ELF-1 (cell line): ENCODE results near the gene GPC6.
A peak's percentile ranks its signal among the peaks of the same experiment; 100 is the strongest.

Source experiments
- DNase-seq: peaks from one replicate; pipeline ENCODE4 v3.0.0-alpha.2; 2016; ENCODE audit warnings: low read depth, low spot score

Gene GPC6

DNA sequence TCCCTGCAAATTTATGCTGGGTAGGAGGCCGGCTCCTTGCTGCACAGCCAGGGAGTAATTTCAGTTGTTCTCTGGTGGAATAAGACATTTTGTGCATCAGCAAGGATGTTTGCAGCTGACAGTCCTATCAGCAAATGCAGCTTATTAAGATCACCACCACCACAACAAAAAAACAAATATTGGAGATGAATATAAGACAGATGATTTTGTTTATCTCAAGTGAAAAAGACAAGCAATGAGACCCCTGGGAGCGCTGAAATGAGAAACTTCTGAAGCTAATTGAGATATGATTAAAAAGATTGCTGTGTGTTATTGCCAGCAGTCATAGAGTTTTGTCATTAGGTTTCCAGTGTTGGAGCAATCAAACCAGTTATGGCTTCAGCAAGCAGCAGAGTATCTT lies 505.6 kb downstream of the GPC6 start:
- no peak for DNase-seq

DNA sequence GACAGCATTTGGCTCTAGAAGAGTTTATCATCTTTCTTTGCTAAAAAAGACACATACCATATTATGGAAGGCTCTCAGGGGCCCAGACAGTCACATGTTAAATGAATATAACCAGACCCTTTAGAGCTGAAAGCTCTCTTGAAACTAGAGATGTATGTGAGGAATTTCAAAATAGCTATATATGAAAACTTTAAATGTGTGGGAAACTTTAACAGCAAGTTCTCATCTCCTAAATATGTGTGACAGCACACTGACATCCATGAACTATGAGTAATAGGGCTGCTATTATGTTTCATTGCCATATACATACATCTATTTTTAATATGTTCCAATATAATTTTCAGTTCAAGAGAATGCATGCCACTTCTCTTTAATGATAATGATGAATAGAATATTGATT lies 509.5 kb downstream of the GPC6 start:
- no peak for DNase-seq

GRCh38 chr13:93736909-93737308 lies 510.3 kb downstream of the GPC6 start:
- no peak for DNase-seq

DNA sequence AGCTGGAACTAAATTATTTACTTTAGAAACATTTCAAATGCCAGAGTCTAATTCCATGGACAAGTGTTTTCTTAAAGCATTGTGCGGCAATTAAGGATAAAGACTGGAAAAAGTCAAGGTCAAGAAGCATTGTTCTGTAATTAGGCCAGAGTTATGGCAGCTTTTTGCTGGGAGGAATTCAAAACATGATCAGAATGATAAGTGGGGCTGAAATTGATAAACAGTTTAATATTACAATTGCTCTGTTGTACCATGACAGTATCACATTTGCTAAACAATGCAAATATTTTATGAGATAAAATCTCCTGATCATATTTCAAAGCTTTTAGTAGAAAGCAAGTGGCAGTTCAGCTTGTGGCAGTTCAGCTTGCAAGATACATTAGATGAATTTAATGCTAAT lies 513.7 kb downstream of the GPC6 start:
- DNase-seq: no peak

DNA sequence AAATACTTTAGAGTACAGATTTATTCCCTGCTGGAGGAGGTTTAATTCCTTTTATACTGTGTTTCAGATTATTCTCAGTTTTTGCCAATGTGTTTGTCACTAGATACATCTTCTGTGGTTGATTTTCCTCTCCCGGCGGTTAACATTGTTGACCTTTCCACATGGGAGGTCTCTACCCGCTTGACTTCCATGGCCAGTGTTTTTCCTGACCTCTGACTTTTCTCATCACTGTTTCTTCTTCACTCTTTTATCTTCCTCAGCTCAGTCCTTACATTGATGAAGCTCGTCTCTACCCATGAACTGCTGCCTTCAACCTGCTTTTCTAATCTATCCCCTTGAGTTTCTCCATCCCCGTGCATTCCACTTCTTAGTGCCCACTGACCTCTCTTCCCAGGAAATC lies 517.4 kb downstream of the GPC6 start:
- DNase-seq: no peak

- DNase-seq: no peak
These were observed 518.3 kb downstream of the GPC6 start for GRCh38 chr13:93744886-93745285.

DNA sequence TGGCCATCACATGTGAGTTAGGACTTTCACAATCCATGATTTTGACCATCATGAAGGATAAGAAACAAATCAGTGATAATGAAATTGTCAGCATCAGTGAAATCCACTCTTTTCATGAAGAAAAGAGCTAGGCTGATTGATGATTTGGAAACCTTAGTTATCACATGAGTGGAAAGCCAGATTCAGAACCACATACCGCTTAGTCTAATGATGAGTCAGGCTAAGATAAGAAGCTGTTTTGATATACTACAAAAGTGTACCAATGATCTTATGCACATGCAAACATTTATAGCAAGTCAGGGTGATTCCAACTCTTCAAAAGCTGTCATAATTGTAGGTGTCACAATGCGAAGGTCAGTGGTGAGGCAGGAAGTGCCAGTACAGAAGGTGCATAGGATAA lies 519.3 kb downstream of the GPC6 start:
- DNase-seq: no peak

DNA sequence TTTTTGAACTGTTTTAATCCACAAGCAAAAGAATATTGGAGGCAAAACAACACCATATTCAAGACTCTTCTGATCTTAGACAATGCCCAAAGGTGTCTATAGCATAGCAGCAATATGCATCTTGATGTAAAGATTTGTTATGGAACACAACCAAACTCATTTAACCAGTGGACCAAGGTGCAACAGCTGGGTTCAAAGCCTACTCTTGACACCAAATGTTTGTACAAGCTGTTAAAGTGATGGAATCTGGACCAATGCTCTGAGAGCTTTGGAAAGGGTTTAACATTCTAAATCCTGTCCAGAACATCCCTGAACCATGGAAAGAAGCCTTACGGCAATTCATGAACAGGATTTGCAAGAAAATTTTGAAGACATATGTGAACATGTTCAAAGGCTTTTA lies 520.0 kb downstream of the GPC6 start:
- DNase-seq: no peak

DNA sequence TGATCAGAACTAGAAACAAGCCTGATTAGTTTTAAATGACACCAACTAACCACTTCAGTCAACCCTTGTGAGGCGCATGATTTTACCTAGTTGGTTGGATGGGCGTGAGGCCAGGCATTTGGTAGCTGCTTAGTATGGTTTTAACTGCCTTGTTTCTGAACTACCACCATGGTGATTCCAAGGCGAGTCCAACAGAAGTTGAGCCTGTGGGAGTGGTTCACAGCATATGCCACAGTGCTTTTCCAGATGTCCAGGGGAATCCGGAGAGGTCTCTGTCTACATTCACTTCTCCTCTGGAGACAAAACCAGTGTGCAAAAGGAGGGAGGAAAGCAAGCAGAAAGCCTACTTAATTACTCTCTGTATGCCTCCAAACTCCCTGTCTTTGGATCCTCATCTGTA lies 524.1 kb downstream of the GPC6 start:
- DNase-seq: no peak

- DNase-seq: no peak
These were observed 524.5 kb downstream of the GPC6 start for GRCh38 chr13:93751117-93751516.

DNA sequence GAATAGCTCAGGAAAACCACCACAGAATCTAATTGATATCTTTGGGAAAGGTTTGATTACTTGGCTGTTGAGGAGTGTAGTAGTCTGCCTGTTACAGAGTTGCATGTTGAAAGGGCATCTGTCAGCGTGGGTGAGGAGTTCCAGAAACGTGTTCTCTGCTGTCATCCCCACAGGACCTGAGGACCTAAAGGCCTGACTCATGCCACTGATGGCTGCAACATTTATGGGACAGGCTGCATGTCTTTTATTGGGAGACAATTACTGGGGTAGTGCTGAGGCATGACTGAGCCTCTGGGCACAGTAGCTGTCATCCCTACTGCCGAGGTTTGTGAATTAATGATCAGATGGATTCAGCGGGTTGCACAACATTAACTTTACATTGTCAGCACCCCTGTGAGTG lies 525.9 kb downstream of the GPC6 start:
- peak; percentile 40 for DNase-seq

DNA sequence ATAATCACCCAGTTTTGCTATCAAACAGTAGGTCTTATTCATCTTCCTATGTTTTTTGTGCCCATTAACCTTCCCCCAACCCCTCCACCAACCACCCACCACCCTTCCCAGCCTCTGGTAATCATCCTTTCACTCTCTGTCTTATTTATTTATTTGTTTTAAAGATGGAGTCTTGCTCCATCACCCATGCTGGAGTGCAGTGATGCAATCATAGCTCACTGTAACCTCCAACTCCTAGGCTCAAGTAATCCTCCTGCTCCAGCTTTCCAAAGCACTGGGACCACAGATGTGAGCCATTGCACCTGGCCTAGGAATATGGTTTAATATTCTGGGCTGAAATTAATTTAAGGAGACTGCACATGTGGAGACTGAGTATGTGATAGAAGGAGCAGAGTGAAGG lies 527.0 kb downstream of the GPC6 start:
- DNase-seq: no peak

GRCh38 chr13:93755341-93755740 lies 528.7 kb downstream of the GPC6 start:
- no peak for DNase-seq

DNA sequence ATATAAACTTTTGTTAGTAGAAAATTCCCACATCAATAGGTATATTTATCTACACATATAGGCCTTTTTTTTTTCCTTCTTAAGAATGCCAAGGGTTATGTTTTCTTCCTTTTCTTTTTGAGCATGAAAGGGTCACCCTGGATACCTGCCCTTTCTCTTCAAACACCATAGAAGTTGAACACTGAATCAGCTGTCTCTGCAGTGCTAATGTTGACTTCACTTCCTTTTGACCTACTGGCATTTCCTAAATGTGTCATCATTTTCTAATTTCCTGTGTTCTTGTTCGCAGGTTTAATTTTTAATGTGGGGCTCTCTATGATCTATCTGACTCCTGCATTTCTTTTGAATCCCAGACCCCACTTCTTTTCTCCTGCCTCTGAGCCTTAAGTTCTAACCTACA lies 532.0 kb downstream of the GPC6 start:
- no peak for DNase-seq

DNA sequence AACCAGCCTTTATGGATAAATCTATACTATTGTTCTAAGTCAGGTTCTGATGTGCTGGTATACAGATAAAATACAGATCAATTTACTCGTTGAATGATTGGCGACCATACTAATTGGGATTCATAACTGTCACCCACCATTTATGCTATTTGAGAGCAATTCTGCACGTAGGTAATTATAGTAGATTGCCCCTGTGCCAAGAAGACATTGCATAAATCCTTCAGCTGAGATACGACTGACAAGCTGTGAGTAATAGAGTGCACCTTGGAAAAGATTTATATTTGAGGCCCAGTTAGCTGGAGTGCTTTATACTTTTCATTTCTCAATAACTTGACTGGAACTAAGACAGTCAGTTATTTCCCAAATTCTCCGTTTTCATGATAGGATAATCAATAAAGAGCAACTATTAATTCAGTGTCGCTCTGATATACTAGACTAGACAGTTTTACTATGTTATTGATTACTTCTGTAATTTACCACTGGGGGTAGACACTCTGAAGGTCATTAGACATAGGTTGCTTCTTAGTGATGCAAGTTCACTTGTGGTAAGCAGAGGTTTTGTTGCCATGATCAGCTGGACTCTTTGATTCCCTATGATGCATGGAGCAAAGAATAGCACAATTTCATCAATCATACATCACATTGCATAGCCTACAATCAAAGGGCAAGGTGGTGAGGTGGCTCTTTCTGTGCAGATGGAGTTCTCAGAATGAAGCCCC lies 536.3 kb downstream of the GPC6 start:
- no peak for DNase-seq

GRCh38 chr13:93765062-93765461 lies 538.5 kb downstream of the GPC6 start:
- no peak for DNase-seq

DNA sequence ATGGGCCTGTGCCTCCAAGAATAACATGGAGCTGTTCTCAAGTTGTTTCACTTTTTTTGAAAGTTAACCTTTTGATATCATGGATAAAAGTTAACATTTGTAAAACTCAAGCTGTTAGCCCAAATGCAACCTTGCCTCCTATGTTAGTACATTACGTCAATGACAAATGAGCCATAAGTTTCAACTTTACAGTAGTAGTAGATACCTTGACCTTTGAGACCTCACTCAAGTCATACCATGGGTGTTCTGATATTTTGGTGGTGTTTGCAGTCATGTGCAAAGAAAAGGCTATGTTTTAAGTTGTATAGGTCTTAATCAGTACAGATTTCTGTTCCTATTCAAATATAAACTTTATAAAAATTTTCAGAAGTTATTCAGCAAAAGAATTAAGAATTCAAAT lies 539.2 kb downstream of the GPC6 start:
- DNase-seq: no peak

- DNase-seq: no peak
These were observed 540.1 kb downstream of the GPC6 start for GRCh38 chr13:93766719-93767118.

DNA sequence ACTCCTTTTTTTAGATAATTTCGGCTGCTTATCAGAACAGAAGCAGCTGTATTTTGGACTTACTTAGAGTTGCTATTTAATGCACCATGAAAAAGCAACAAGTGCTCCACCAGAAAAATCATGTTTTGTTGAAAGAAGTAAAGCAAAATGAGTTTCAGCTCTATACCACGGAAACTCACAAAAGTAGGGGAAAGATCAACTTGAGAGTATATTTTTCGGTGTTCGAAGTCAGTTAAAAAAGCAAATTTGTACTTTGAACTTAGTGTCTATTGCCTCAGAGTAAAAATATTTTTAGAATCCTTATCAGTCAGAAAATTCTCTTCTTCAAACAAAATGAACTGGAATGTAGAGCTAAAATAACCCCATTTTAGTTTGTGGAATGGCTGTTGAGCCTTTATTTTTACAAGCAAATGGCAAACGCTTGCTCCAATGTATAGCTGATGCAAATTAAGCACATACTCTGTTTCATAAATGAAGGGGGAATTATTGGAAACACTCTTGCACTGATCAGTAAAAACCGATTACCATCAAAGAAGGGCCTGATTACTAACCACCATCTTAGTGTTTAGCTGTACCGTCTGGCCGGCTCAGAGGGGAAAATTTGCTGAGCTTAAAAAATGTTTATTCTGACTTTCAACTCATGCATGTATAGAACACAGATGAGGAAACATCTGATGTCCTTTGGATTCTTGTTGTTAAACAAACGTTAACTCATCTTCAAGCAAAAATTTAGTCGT lies 540.7 kb downstream of the GPC6 start:
- DNase-seq: no peak

DNA sequence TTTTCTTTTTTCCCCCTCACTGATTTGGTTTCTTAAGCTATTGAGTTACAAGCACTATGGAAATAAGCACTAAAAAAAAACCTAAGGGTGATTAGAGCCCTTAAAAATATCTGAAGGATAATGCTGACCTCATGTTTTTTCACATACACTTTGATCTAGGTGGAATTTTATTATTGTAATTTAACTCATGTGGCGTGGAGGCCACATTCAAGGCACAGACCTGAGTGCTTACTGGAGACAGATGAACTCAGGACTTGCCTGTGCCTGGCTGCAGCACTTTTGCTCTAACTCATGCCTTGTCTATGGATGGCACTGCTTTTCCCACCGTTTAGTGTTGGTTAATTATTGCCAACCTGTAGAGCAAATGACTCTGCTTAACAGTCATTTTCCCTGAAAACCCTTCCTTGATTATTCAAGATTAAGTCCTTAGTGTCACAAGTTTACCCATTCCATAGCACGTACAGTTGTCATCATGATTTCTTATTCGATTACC lies 541.4 kb downstream of the GPC6 start:
- DNase-seq: no peak

DNA sequence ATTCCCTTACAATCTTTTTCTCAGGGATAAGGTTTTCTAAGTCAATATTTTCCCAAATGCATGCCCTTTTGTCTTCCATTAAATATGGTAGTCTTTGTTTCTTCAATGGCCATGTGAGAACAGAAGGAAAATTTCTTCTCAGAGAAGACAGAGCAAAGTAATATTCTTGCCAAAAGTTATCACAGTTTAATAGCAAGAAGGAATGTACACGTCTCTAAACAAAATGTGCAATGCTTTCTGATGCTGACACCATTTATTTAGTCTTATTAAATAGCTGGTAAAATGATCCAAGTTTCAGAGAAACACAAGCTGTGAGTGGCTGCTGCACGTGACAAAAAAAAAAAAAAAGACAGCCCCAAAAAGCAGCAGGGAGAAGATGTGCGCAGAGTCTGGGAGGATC lies 542.5 kb downstream of the GPC6 start:
- DNase-seq: no peak

- DNase-seq: no peak
These were observed 543.0 kb downstream of the GPC6 start for GRCh38 chr13:93769607-93770006.

DNA sequence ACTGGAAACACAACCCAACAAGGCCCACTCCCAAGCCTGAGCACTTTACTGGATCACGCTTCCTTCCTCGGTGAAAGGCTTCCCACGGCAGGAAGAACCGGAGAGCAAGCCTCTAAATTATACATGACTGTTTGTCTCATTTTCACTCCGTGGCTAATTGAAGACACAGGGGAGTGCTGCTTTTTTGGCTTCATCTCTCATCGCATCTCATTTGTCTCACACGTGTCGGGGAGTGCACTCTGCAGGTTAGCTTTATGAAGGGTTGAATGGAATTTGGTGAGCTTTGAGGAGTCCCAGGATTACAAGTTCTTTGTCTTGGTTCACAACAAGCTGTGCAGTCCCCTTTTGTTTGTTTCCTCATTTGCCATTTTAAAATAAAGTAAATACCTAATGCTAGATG lies 544.6 kb downstream of the GPC6 start:
- DNase-seq: no peak
